ENCODE data around the gene KISS1.

The KISS1 gene

GRCh38 chr1:204190212-204191211, 5.8 kb downstream of the KISS1 start:
- peak; percentile 22 for DNase-seq

GRCh38 chr1:204188959-204189639, 7.2 kb downstream of the KISS1 start:
- no peak for DNase-seq

GRCh38 chr1:204186597-204186996, 9.7 kb downstream of the KISS1 start:
- no peak for DNase-seq

GRCh38 chr1:204181116-204181515, 15.2 kb downstream of the KISS1 start:
- no peak for DNase-seq

GRCh38 chr1:204180133-204180532, 16.2 kb downstream of the KISS1 start:
- no peak for DNase-seq

- DNase-seq, result no peak
Measured at GRCh38 chr1:204178487-204179281, 17.6 kb downstream of the KISS1 start.

- no peak for DNase-seq
Measured at GRCh38 chr1:204177133-204177532, 19.2 kb downstream of the KISS1 start.

- no peak for DNase-seq
Measured at GRCh38 chr1:204176049-204176448, 20.2 kb downstream of the KISS1 start.

GRCh38 chr1:204174958-204175357, 21.3 kb downstream of the KISS1 start:
- no peak for DNase-seq

- DNase-seq, result no peak
Measured at GRCh38 chr1:204172404-204173029, 23.8 kb downstream of the KISS1 start.

- no peak for DNase-seq
Measured at GRCh38 chr1:204171751-204172178, 24.5 kb downstream of the KISS1 start.

- DNase-seq, result no peak
Measured at GRCh38 chr1:204170494-204171155, 25.7 kb downstream of the KISS1 start.

- no peak for DNase-seq
Measured at GRCh38 chr1:204169858-204170257, 26.4 kb downstream of the KISS1 start.

GRCh38 chr1:204167730-204168129, 28.6 kb downstream of the KISS1 start:
- DNase-seq, result no peak

GRCh38 chr1:204166219-204166618, 30.1 kb downstream of the KISS1 start, which contains the start of gene REN:
TSS of gene REN (minus strand) at chr1:204166337. CDS start at chr1:204166293, 44 bp downstream.
- no peak for DNase-seq

GRCh38 chr1:204162494-204163074, 33.7 kb downstream of the KISS1 start:
- DNase-seq, result peak; percentile 80

GRCh38 chr1:204161609-204162493, 34.4 kb downstream of the KISS1 start:
- no peak for DNase-seq

- no peak for DNase-seq
Measured at GRCh38 chr1:204157962-204158361, 38.3 kb downstream of the KISS1 start.

GRCh38 chr1:204155881-204156280, 40.4 kb downstream of the KISS1 start:
- no peak for DNase-seq

- peak; percentile 17 for DNase-seq
Measured at GRCh38 chr1:204154568-204155255, 41.6 kb downstream of the KISS1 start.

Measured in NCI-H1092 (cell line).